SW 1271 (cell line): ENCODE measurements around the gene RBM15B.
"Not testable (repeated sequence)": the region's sequence is repeated elsewhere in the genome, so short reads cannot be mapped to it uniquely, and the experiment has no call there.

Experiments used
- DNase-seq, 2 experiments: peaks; one replicate each; lab custom pipeline; 2025; lab: John Stamatoyannopoulos, UW

RBM15B gene

GRCh38 chr3:51378065-51378464 is 13.0 kb upstream of the RBM15B start:
- DNase-seq = no peak

- DNase-seq = no peak
Measured at GRCh38 chr3:51378726-51379125, 12.4 kb upstream of the RBM15B start.

GRCh38 chr3:51379301-51379700 is 11.8 kb upstream of the RBM15B start:
- no peak for DNase-seq

GRCh38 chr3:51379746-51380455 is 11.2 kb upstream of the RBM15B start:
- DNase-seq = no peak

GRCh38 chr3:51380601-51381332 is 10.3 kb upstream of the RBM15B start:
- no peak for DNase-seq

GRCh38 chr3:51381333-51381705 is 9.8 kb upstream of the RBM15B start:
- no peak for DNase-seq

GRCh38 chr3:51382076-51382745 is 8.9 kb upstream of the RBM15B start:
- DNase-seq = no peak

GRCh38 chr3:51382947-51383578 is 8.0 kb upstream of the RBM15B start:
- no peak for DNase-seq

GRCh38 chr3:51384055-51384725 is 6.9 kb upstream of the RBM15B start:
- peak in 1 of 2 experiments; percentile 29 for DNase-seq

- peak; percentile 84 to 88 for DNase-seq
Measured at GRCh38 chr3:51384726-51385473, 6.2 kb upstream of the RBM15B start, which contains the start of gene MANF. TSS of gene MANF (plus strand) at chr3:51385291. CDS start at chr3:51385343, 52 bp downstream.

- no peak for DNase-seq
Measured at GRCh38 chr3:51385621-51386091, 5.4 kb upstream of the RBM15B start.

GRCh38 chr3:51386159-51386851 is 4.8 kb upstream of the RBM15B start:
- DNase-seq = no peak

GRCh38 chr3:51386852-51387229 is 4.2 kb upstream of the RBM15B start:
- DNase-seq = no peak

- not testable (repeated sequence) for DNase-seq
Measured at GRCh38 chr3:51387281-51387680, 3.8 kb upstream of the RBM15B start.

- DNase-seq = no peak
Measured at GRCh38 chr3:51388286-51389029, 2.6 kb upstream of the RBM15B start.

- DNase-seq = peak in 1 of 2 experiments; percentile 33
Measured at GRCh38 chr3:51389423-51390183, 1.5 kb upstream of the RBM15B start.

- no peak for DNase-seq
Measured at GRCh38 chr3:51390246-51391074, 625 bp upstream of the RBM15B start.
